Transverse colon (tissue), 4 donors: Measurements from ENCODE around the gene DPM2.

Source experiments
- POLR2A ChIP-seq: fragments of 450-650 bp; IDR thresholded peaks from one replicate; pipeline ENCODE4 v1.6.1; 2016; ENCODE audit warnings: antibody characterized with exemption, mild to moderate bottlenecking, moderate library complexity
- POLR2AphosphoS5 ChIP-seq, 3 donors: sonication (generic); formaldehyde crosslinking; IDR thresholded peaks; one replicate each; pipeline ENCODE4 v1.6.1; 2016; ENCODE audit warnings: antibody characterized with exemption in 3 of 3
- TF ChIP-seq, protein P1 (sequence below), 5 experiments: fragments of 200-600 bp in 3 of 5; fragments of 450-650 bp in 2 of 5; sonication (generic) in 3 of 5; IDR thresholded peaks; 1 replicate in 2 of 5; 2 replicates in 3 of 5; pipeline ENCODE4 v1.5.1; 2016 to 2017; ENCODE audit warnings: antibody characterized with exemption in 5 of 5, inconsistent platforms in 3 of 5, mild to moderate bottlenecking in 2 of 5, moderate library complexity in 1 of 5

GRCh38 chr9:127899128-127899943 lies 38.3 kb downstream of the DPM2 start, which contains the start of gene ST6GALNAC6:
- TF ChIP-seq, protein P1, sequence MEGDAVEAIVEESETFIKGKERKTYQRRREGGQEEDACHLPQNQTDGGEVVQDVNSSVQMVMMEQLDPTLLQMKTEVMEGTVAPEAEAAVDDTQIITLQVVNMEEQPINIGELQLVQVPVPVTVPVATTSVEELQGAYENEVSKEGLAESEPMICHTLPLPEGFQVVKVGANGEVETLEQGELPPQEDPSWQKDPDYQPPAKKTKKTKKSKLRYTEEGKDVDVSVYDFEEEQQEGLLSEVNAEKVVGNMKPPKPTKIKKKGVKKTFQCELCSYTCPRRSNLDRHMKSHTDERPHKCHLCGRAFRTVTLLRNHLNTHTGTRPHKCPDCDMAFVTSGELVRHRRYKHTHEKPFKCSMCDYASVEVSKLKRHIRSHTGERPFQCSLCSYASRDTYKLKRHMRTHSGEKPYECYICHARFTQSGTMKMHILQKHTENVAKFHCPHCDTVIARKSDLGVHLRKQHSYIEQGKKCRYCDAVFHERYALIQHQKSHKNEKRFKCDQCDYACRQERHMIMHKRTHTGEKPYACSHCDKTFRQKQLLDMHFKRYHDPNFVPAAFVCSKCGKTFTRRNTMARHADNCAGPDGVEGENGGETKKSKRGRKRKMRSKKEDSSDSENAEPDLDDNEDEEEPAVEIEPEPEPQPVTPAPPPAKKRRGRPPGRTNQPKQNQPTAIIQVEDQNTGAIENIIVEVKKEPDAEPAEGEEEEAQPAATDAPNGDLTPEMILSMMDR (IDR thresholded peaks at IDR 0.05): no peak
- TF ChIP-seq POLR2AphosphoS5 (IDR thresholded peaks at IDR 0.05): peak in 1 of 3 donors; percentile 11
- TF ChIP-seq POLR2A: no peak
